Astrocyte of the cerebellum (primary cell): ENCODE data around the gene CDC42SE1.
A peak's percentile ranks its signal among the peaks of the same experiment; 100 is the strongest.

Experiments
- DNase-seq: peaks from one replicate; pipeline ENCODE4 v3.0.0-alpha.2; 2011; ENCODE audit warnings: low read depth
- H3K4me3 ChIP-seq: 2 replicates; pipeline ENCODE4 v1.5.1; 2011; ENCODE audit warnings: mild to moderate bottlenecking, low read depth, low read length, moderate library complexity
- CTCF ChIP-seq: IDR thresholded peaks from 2 replicates; pipeline ENCODE4 v1.5.1; 2012; ENCODE audit warnings: low read length, low read depth, moderate library complexity, mild to moderate bottlenecking; ENCODE audit errors: missing control alignments
- in situ Hi-C: cut with HindIII; loops from 2 replicates; pipeline ENCODE4 v1.10.0; 2017; ENCODE audit warnings: low sequenced_read_pairs

Gene CDC42SE1

GRCh38 chr1:151062741-151063371 lies 3.4 kb upstream of the CDC42SE1 start:
- in situ Hi-C loops, result no loop called here
- no peak overlapping the region for H3K4me3 ChIP-seq
- no peak for DNase-seq
- TF ChIP-seq CTCF, result no peak

GRCh38 chr1:151061704-151062103 lies 2.3 kb upstream of the CDC42SE1 start:
- peak overlapping the region; percentile 94 for H3K4me3 ChIP-seq
- in situ Hi-C loops, result no loop called here
- no peak for TF ChIP-seq CTCF
- no peak for DNase-seq

GRCh38 chr1:151060657-151061421 lies 1.4 kb upstream of the CDC42SE1 start:
- H3K4me3 ChIP-seq, result peak overlapping the region; percentile 94
- in situ Hi-C loops, result no loop called here
- no peak for DNase-seq
- TF ChIP-seq CTCF, result no peak

- no peak for DNase-seq
- no peak for TF ChIP-seq CTCF
- in situ Hi-C loops, result no loop called here
- H3K4me3 ChIP-seq, result peak within 1 kb of the TSS; percentile 94
Observed at GRCh38 chr1:151060007-151060656, 710 bp upstream of the CDC42SE1 start, which contains the start of gene MLLT11. Gene MLLT11, plus strand, starts transcription at chr1:151060397. Its CDS starts 6,828 bp downstream, at chr1:151067225.

- peak overlapping the region; percentile 94 for H3K4me3 ChIP-seq
- DNase-seq, result no peak
- in situ Hi-C loops, result no loop called here
- no peak for TF ChIP-seq CTCF
Observed at GRCh38 chr1:151058692-151059091, 730 bp downstream of the CDC42SE1 start.

- no peak for DNase-seq
- in situ Hi-C loops, result no loop called here
- no peak for TF ChIP-seq CTCF
- H3K4me3 ChIP-seq, result no peak overlapping the region
Observed at GRCh38 chr1:151056149-151056548, 3.3 kb downstream of the CDC42SE1 start.
